Measurements from ENCODE around the gene METTL26. TPM values are rescaled to one million over a fixed set of nuclear protein-coding genes. Genes with fewer than 3 reads are reported as not detected.

Gene METTL26
- total RNA-seq, 2 donors from 2014 or later = 43.7 to 102 TPM

GRCh38 chr16:609984-610383 lies 26.1 kb downstream of the METTL26 start:
- H3K9me3 ChIP-seq = no peaks in the 10 kb centered on the region
- H3K4me1 ChIP-seq = no peaks in the 10 kb centered on the region
- TF ChIP-seq CTCF (IDR thresholded peaks at IDR 0.05) = no peak
- no peaks in the 10 kb centered on the region for H3K36me3 ChIP-seq
- no peaks in the 10 kb centered on the region for H3K27me3 ChIP-seq
- no peak overlapping the region for H3K4me3 ChIP-seq
- peak overlapping the region in 1 of 2 donors; percentile 43 for H3K9ac ChIP-seq (ENCODE audit: low read depth in 2 of 2, low read length in 2 of 2)
- no peak overlapping the region for H3K27ac ChIP-seq
- intact Hi-C loops (cut with DNase I) = no loop called here
- DNase-seq = no peak

GRCh38 chr16:609316-609715 lies 26.8 kb downstream of the METTL26 start:
- Histone ChIP-seq H3K27ac (no peak overlapping the region), H3K27me3 (no peaks in the 10 kb centered on the region), H3K4me3 (no peak overlapping the region), H3K36me3 (no peaks in the 10 kb centered on the region), H3K9me3 (no peaks in the 10 kb centered on the region), H3K4me1 (no peaks in the 10 kb centered on the region), H3K9ac (ENCODE audit: low read depth in 2 of 2, low read length in 2 of 2) (no peak overlapping the region)
- no peak for TF ChIP-seq CTCF (IDR thresholded peaks at IDR 0.05)
- DNase-seq = no peak
- intact Hi-C loops (cut with DNase I) = no loop called here

GRCh38 chr16:608019-608418 lies 28.1 kb downstream of the METTL26 start:
- H3K27me3 ChIP-seq = no peaks in the 10 kb centered on the region
- no peaks in the 10 kb centered on the region for H3K9me3 ChIP-seq
- H3K36me3 ChIP-seq = no peaks in the 10 kb centered on the region
- intact Hi-C loops (cut with DNase I) = no loop called here
- no peak overlapping the region for H3K27ac ChIP-seq
- no peak for TF ChIP-seq CTCF (IDR thresholded peaks at IDR 0.05)
- H3K9ac ChIP-seq (ENCODE audit: low read depth in 2 of 2, low read length in 2 of 2) = no peak overlapping the region
- H3K4me3 ChIP-seq = no peak overlapping the region
- no peak for DNase-seq
- no peaks in the 10 kb centered on the region for H3K4me1 ChIP-seq

GRCh38 chr16:606656-607307 lies 29.3 kb downstream of the METTL26 start:
- H3K9me3 ChIP-seq = no peaks in the 10 kb centered on the region
- intact Hi-C loops (cut with DNase I) = no loop called here
- no peaks in the 10 kb centered on the region for H3K27me3 ChIP-seq
- H3K9ac ChIP-seq (ENCODE audit: low read depth in 2 of 2, low read length in 2 of 2) = no peak overlapping the region
- no peaks in the 10 kb centered on the region for H3K36me3 ChIP-seq
- H3K4me1 ChIP-seq = no peaks in the 10 kb centered on the region
- H3K4me3 ChIP-seq = no peak overlapping the region
- H3K27ac ChIP-seq = no peak overlapping the region
- no peak for TF ChIP-seq CTCF (IDR thresholded peaks at IDR 0.05)
- no peak for DNase-seq

GRCh38 chr16:603933-604332 lies 32.2 kb downstream of the METTL26 start:
- Histone ChIP-seq H3K27me3 (no peaks in the 10 kb centered on the region), H3K9ac (ENCODE audit: low read depth in 2 of 2, low read length in 2 of 2) (no peak overlapping the region), H3K27ac (no peak overlapping the region), H3K4me1 (no peaks in the 10 kb centered on the region), H3K4me3 (no peak overlapping the region), H3K36me3 (no peaks in the 10 kb centered on the region), H3K9me3 (no peaks in the 10 kb centered on the region)
- TF ChIP-seq CTCF (IDR thresholded peaks at IDR 0.05) = no peak
- intact Hi-C loops (cut with DNase I) = no loop called here
- DNase-seq = no peak

Data from colonic mucosa (tissue), 4 donors.